ENCODE measurements around the gene CATSPER4. TPM values are rescaled to one million over a fixed set of nuclear protein-coding genes. Genes with fewer than 3 reads are reported as not detected.
A peak's percentile ranks its signal among the peaks of the same experiment; 100 is the strongest.

The CATSPER4 gene
- total and polyA plus RNA-seq, 2 of the 13 experiments (the other 11 are each of a cell fraction or from before 2014, with no cell fraction given) = not detected

DNA sequence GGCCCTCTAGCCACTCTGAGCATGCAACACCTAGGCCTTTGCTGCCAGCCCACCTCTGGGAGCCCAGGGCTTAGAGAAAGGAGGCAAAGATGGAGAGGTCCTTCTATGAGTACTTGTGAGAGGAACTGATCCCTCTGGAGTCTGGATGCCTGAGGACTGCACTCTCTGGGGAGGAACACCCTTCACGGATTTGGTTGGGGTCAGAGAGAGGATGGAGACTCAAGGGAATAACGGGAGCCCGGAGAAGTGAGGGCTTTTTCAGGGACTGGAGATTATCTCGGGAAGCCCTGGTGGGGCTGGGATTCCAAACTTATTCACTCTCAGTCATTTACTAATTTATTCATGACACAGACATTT is 21.2 kb upstream of the CATSPER4 start:
- H3K4me1 ChIP-seq (ENCODE audit: insufficient read depth, low read length) = peaks cover 31% of the 10 kb centered on the region
- in situ Hi-C loops (cut with HindIII; ENCODE audit: extremely low pct_ligation_motif_present, low pct_unique_long_range_greater_than_20kb) = loop anchor here (10.0 kb wide), 1 partner anchor 274 kb away; no protein-coding TSS in a partner anchor
- intact Hi-C loops (cut with micrococcal nuclease; ENCODE audit: unreplicated experiment) = loop anchor here (2.0 kb wide), 1 partner anchor 64 kb away; no protein-coding TSS in a partner anchor
- H3K36me3 ChIP-seq (replicated peaks in 1 of 2; ENCODE audit: control insufficient read depth in 1 of 2, insufficient read depth in 2 of 2, low read length in 2 of 2) = no peaks in the 10 kb centered on the region
- TF ChIP-seq, protein P1, sequence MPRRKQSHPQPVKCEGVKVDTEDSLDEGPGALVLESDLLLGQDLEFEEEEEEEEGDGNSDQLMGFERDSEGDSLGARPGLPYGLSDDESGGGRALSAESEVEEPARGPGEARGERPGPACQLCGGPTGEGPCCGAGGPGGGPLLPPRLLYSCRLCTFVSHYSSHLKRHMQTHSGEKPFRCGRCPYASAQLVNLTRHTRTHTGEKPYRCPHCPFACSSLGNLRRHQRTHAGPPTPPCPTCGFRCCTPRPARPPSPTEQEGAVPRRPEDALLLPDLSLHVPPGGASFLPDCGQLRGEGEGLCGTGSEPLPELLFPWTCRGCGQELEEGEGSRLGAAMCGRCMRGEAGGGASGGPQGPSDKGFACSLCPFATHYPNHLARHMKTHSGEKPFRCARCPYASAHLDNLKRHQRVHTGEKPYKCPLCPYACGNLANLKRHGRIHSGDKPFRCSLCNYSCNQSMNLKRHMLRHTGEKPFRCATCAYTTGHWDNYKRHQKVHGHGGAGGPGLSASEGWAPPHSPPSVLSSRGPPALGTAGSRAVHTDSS (CRISPR knock-in tag; conservative IDR thresholded peaks at IDR 0.05) = no peak
- TF ChIP-seq ZNF564 (CRISPR knock-in tag; IDR thresholded peaks at IDR 0.05) (no peak), RAD51 (IDR thresholded peaks at IDR 0.05; ENCODE audit: borderline replicate concordance) (no peak), ZFX (CRISPR knock-in tag; IDR thresholded peaks at IDR 0.05; ENCODE audit: low read depth) (no peak)
- H3K4me2 ChIP-seq (ENCODE audit: low read depth, low read length) = peak overlapping the region; percentile 94
- peaks cover 7% of the 10 kb centered on the region for H3K79me2 ChIP-seq (ENCODE audit: insufficient read depth, low read length)
- FAIRE-seq (no peak), ATAC-seq (peak; percentile 10; the same call in 1 of the 3 replicates), DNase-seq (ENCODE audit: low spot score) (no peak)
- H3K9ac ChIP-seq (ENCODE audit: insufficient read depth, low read depth, low read length) = no peak overlapping the region
- peak overlapping the region; percentile 57 for H2AFZ ChIP-seq (ENCODE audit: low read length)
- WGBS (ENCODE audit: low lambda C conversion rate) = 53% methylated on average over 4 of the region's 4 CpGs
- H3K9me3 ChIP-seq (ENCODE audit: low read length) = no peaks in the 10 kb centered on the region
- no peaks in the 10 kb centered on the region for H4K20me1 ChIP-seq (ENCODE audit: insufficient read depth, low read length)
- H3K4me3 ChIP-seq (replicated peaks in 1 of 3; ENCODE audit: insufficient read depth in 1 of 3, low read depth in 2 of 3, low read length in 3 of 3) = peak overlapping the region; percentile 83 to 91 (median 90); a peak in 3 of 6 replicates
- no TSS peak for BruUV-seq (replicated peaks)
- POLR2A ChIA-PET = interaction anchor here (0.7 to 1.6 kb wide), 8 partner anchors 9 to 349 kb away, joined by 3 to 31 read pairs (median 5); partner anchors contain the start of genes CEP85, DHDDS, MTFR1L and PDIK1L
- peaks cover 2 to 15% of the 10 kb centered on the region in 2 experiments; a peak in 4 of 5 replicates for H3K27me3 ChIP-seq (ENCODE audit: control insufficient read depth in 1 of 2, insufficient read depth in 2 of 2, low read length in 2 of 2)
- CTCF ChIA-PET (ENCODE audit: low intra/inter-chr PET ratio, low total read pairs) = interaction anchor here (2.3 kb wide), 1 partner anchor 64 kb away, joined by 11 read pairs; the partner anchor contains the start of gene CEP85
- H3K27ac ChIP-seq (ENCODE audit: extremely low read length, insufficient read depth, low read length) = no peak overlapping the region
